Myometrial cell (primary cell): ENCODE measurements around the gene SEC14L1. TPM values are rescaled to one million over a fixed set of nuclear protein-coding genes. Genes with fewer than 3 reads are reported as not detected.

ENCODE experiments used
- total RNA-seq: library from RNA; depleted of rRNA; stranded (reverse); fragments of >200 nt; gene quantifications from 2 replicates; pipeline ENCODE4 v1.2.3, GENCODE V29; 2015

SEC14L1 gene
- 33.1 and 33.4 TPM in 2 replicates for total RNA-seq

DNA sequence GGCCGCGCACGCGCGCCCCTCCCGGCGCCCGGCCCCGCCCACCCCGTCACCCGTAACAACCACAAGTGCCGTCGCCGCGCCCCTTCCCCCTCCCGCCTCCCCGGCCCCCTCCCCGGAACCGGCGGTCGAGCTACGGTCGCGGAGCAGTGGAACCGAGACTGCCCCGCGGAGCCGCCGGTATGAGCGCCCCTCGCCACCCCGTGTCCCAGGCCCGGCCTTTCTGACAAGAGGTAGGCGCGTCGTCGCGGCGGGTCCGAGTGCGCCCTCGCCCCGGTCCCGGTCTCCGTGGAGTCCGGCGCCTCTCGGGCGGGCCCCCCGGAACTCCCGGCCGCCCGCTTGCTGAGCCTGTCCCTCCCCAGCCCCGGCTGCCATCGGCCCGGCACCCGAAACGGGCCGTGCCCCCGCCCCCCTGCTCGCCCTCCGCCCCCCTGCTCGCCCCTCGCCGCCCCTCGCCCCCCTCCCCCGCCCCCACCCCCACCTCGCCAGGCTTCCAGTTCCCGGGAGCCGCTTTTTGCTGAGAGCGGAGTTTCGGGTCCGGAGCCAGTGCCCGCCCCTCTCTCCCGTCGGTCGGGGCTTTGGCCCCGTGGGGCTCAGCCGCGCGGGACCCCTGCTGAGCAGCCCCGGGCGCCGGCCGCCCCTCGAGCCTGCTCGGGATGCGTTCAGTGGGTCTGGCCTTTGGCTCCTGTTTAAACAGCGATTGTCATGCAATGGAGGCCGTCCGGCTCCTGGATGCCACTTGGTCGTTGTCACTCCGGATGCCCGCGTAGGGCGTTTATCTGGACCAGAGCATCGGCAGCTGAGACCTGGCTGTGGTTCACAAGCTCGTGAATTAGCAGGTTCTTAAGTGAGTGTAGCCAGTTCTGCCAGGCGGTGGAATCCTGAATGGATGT lies at the start of gene SEC14L1:
Gene SEC14L1, plus strand, starts transcription at position 92 of the 890 bp plus-strand sequence. CDS start 2,628 bp downstream, outside the sequence.

